T-helper 1 cell treated with Interleukin-12 subunit alpha and Interleukin-12 subunit beta and Interleukin-4 antibody, amounts not matched to agents 30 μg/mL and 1 μg/mL, for 36 hours (primary cell): ENCODE measurements around the gene PDP2.
"Not testable (repeated sequence)": the region's sequence is repeated elsewhere in the genome, so short reads cannot be mapped to it uniquely, and the experiment has no call there.

Experiments used
- H3K27ac Mint-ChIP-seq: one replicate; pipeline ENCODE4 v1.8.0; 2021; ENCODE audit warnings: mild to moderate bottlenecking, mixed read lengths
- H3K27me3 Mint-ChIP-seq: one replicate; pipeline ENCODE4 v1.8.0; 2021; ENCODE audit warnings: low read depth, mixed read lengths
- H3K36me3 Mint-ChIP-seq: one replicate; pipeline ENCODE4 v1.8.0; 2021; ENCODE audit warnings: low read depth, mixed read lengths
- H3K4me1 Mint-ChIP-seq: one replicate; pipeline ENCODE4 v1.8.0; 2021; ENCODE audit warnings: low read depth, mixed read lengths
- H3K4me3 Mint-ChIP-seq: one replicate; pipeline ENCODE4 v1.8.0; 2021; ENCODE audit warnings: mild to moderate bottlenecking, moderate library complexity, mixed read lengths
- H3K9me3 Mint-ChIP-seq: one replicate; pipeline ENCODE4 v1.8.0; 2021; ENCODE audit warnings: mixed read lengths

The PDP2 gene

GRCh38 chr16:66863707-66864106, 16.6 kb upstream of the PDP2 start:
- Mint-ChIP-seq H3K27me3 (no peaks in the 10 kb centered on the region), H3K4me1 (peaks cover 4% of the 10 kb centered on the region), H3K4me3 (no peak overlapping the region), H3K36me3 (no peaks in the 10 kb centered on the region), H3K9me3 (no peaks in the 10 kb centered on the region), H3K27ac (no peak overlapping the region)

GRCh38 chr16:66869424-66869823, 10.9 kb upstream of the PDP2 start:
- Mint-ChIP-seq H3K4me3 (no peak overlapping the region), H3K4me1 (peaks cover 19% of the 10 kb centered on the region), H3K9me3 (no peaks in the 10 kb centered on the region), H3K27me3 (no peaks in the 10 kb centered on the region), H3K27ac (no peak overlapping the region), H3K36me3 (no peaks in the 10 kb centered on the region)

- H3K27ac Mint-ChIP-seq, H3K4me3 Mint-ChIP-seq, H3K36me3 Mint-ChIP-seq, H3K27me3 Mint-ChIP-seq, H3K9me3 Mint-ChIP-seq: not testable (repeated sequence)
- H3K4me1 Mint-ChIP-seq: peaks cover 33% of the 10 kb centered on the region
Observed at GRCh38 chr16:66871363-66871762, 9.0 kb upstream of the PDP2 start.

GRCh38 chr16:66871840-66872239, 8.5 kb upstream of the PDP2 start:
- no peaks in the 10 kb centered on the region for H3K36me3 Mint-ChIP-seq
- peaks cover 33% of the 10 kb centered on the region for H3K4me1 Mint-ChIP-seq
- H3K4me3 Mint-ChIP-seq: no peak overlapping the region
- no peak overlapping the region for H3K27ac Mint-ChIP-seq
- H3K9me3 Mint-ChIP-seq: no peaks in the 10 kb centered on the region
- H3K27me3 Mint-ChIP-seq: no peaks in the 10 kb centered on the region

- H3K4me3 Mint-ChIP-seq: peak overlapping the region; percentile 76
- no peaks in the 10 kb centered on the region for H3K27me3 Mint-ChIP-seq
- no peaks in the 10 kb centered on the region for H3K36me3 Mint-ChIP-seq
- H3K9me3 Mint-ChIP-seq: no peaks in the 10 kb centered on the region
- peak overlapping the region; percentile 96 for H3K27ac Mint-ChIP-seq
- peaks cover 33% of the 10 kb centered on the region for H3K4me1 Mint-ChIP-seq
Observed at GRCh38 chr16:66872559-66872942, 7.8 kb upstream of the PDP2 start.

GRCh38 chr16:66872943-66873684, 7.2 kb upstream of the PDP2 start:
- Mint-ChIP-seq H3K27me3 (no peaks in the 10 kb centered on the region), H3K4me3 (peak overlapping the region; percentile 76), H3K4me1 (peaks cover 33% of the 10 kb centered on the region), H3K27ac (peak overlapping the region; percentile 96), H3K9me3 (no peaks in the 10 kb centered on the region), H3K36me3 (no peaks in the 10 kb centered on the region)

- Mint-ChIP-seq H3K4me3 (no peak overlapping the region), H3K36me3 (no peaks in the 10 kb centered on the region), H3K27me3 (no peaks in the 10 kb centered on the region), H3K9me3 (no peaks in the 10 kb centered on the region), H3K4me1 (peaks cover 38% of the 10 kb centered on the region), H3K27ac (peak overlapping the region; percentile 96)
Observed at GRCh38 chr16:66873685-66874055, 6.6 kb upstream of the PDP2 start.

GRCh38 chr16:66874079-66874775, 6.1 kb upstream of the PDP2 start:
- Mint-ChIP-seq H3K4me1 (peaks cover 40% of the 10 kb centered on the region), H3K9me3 (no peaks in the 10 kb centered on the region), H3K27me3 (no peaks in the 10 kb centered on the region)

GRCh38 chr16:66878067-66878466, 2.2 kb upstream of the PDP2 start:
- Mint-ChIP-seq H3K4me1 (peaks cover 54% of the 10 kb centered on the region), H3K27ac (peak overlapping the region; percentile 65), H3K4me3 (peak overlapping the region; percentile 45), H3K27me3 (no peaks in the 10 kb centered on the region), H3K36me3 (peaks cover 2% of the 10 kb centered on the region), H3K9me3 (no peaks in the 10 kb centered on the region)

More at GRCh38 chr16:66874079-66874775, 6.1 kb upstream of the PDP2 start:
- Mint-ChIP-seq H3K4me3 (peak overlapping the region; percentile 65), H3K36me3 (no peaks in the 10 kb centered on the region), H3K27ac (peak overlapping the region; percentile 95)

GRCh38 chr16:66881014-66881417, 701 bp downstream of the PDP2 start:
- H3K36me3 Mint-ChIP-seq: peaks cover 14% of the 10 kb centered on the region
- H3K27ac Mint-ChIP-seq: no peak overlapping the region
- H3K27me3 Mint-ChIP-seq: no peaks in the 10 kb centered on the region
- peaks cover 44% of the 10 kb centered on the region for H3K4me1 Mint-ChIP-seq
- H3K4me3 Mint-ChIP-seq: peak overlapping the region; percentile 100
- no peaks in the 10 kb centered on the region for H3K9me3 Mint-ChIP-seq

- peak overlapping the region; percentile 100 for H3K4me3 Mint-ChIP-seq
- H3K4me1 Mint-ChIP-seq: peaks cover 41% of the 10 kb centered on the region
- H3K36me3 Mint-ChIP-seq: peaks cover 15% of the 10 kb centered on the region
- no peaks in the 10 kb centered on the region for H3K27me3 Mint-ChIP-seq
- H3K27ac Mint-ChIP-seq: no peak overlapping the region
- H3K9me3 Mint-ChIP-seq: no peaks in the 10 kb centered on the region
Observed at GRCh38 chr16:66881560-66881959, 1.2 kb downstream of the PDP2 start.

- Mint-ChIP-seq H3K36me3 (peaks cover 19% of the 10 kb centered on the region), H3K27me3 (no peaks in the 10 kb centered on the region), H3K27ac (no peak overlapping the region), H3K4me3 (peak overlapping the region; percentile 40), H3K9me3 (no peaks in the 10 kb centered on the region), H3K4me1 (peaks cover 44% of the 10 kb centered on the region)
Observed at GRCh38 chr16:66881964-66882508, 1.7 kb downstream of the PDP2 start.

- H3K36me3 Mint-ChIP-seq: peaks cover 22% of the 10 kb centered on the region
- no peaks in the 10 kb centered on the region for H3K27me3 Mint-ChIP-seq
- no peak overlapping the region for H3K27ac Mint-ChIP-seq
- peaks cover 49% of the 10 kb centered on the region for H3K4me1 Mint-ChIP-seq
- H3K4me3 Mint-ChIP-seq: no peak overlapping the region
- no peaks in the 10 kb centered on the region for H3K9me3 Mint-ChIP-seq
Observed at GRCh38 chr16:66882702-66883101, 2.4 kb downstream of the PDP2 start.

GRCh38 chr16:66885491-66885890, 5.2 kb downstream of the PDP2 start:
- H3K27me3 Mint-ChIP-seq: no peaks in the 10 kb centered on the region
- peaks cover 28% of the 10 kb centered on the region for H3K4me1 Mint-ChIP-seq
- no peak overlapping the region for H3K4me3 Mint-ChIP-seq
- H3K9me3 Mint-ChIP-seq: no peaks in the 10 kb centered on the region
- no peak overlapping the region for H3K27ac Mint-ChIP-seq
- peaks cover 23% of the 10 kb centered on the region for H3K36me3 Mint-ChIP-seq

GRCh38 chr16:66886321-66886720, 6.0 kb downstream of the PDP2 start:
- no peak overlapping the region for H3K4me3 Mint-ChIP-seq
- H3K9me3 Mint-ChIP-seq: no peaks in the 10 kb centered on the region
- H3K27ac Mint-ChIP-seq: no peak overlapping the region
- peaks cover 28% of the 10 kb centered on the region for H3K4me1 Mint-ChIP-seq
- H3K27me3 Mint-ChIP-seq: no peaks in the 10 kb centered on the region
- H3K36me3 Mint-ChIP-seq: peaks cover 23% of the 10 kb centered on the region
